Omental fat pad (tissue), 4 donors: ENCODE data around the gene DNAH1. TPM values are rescaled to one million over a fixed set of nuclear protein-coding genes. Genes with fewer than 3 reads are reported as not detected.

Experiments
- ATAC-seq: fragments of 150-250 bp; one replicate; pipeline ENCODE4 v1.9.1; 2016; ENCODE audit warnings: mild to moderate bottlenecking, moderate library complexity; ENCODE audit not compliant: low FRiP score
- DNase-seq: peaks from one replicate; pipeline ENCODE4 v3.0.0-alpha.2; 2019; ENCODE audit warnings: low spot score
- total RNA-seq, 4 donors: library from RNA; depleted of rRNA; stranded (reverse); fragments of >200 nt; gene quantifications; one replicate each; pipeline ENCODE4 v1.1.0, GENCODE V29; 2016
- TF ChIP-seq, protein P1 (sequence below), 3 donors: fragments of 450-650 bp; IDR thresholded peaks; one replicate each; pipeline ENCODE4 v1.5.1; 2016 to 2017; ENCODE audit warnings: antibody characterized with exemption in 3 of 3, mild to moderate bottlenecking in 3 of 3, moderate library complexity in 2 of 3

Gene DNAH1
- total RNA-seq, 4 donors from 2014 or later, result 6.7 to 24.9 (median 14.1) TPM

DNA sequence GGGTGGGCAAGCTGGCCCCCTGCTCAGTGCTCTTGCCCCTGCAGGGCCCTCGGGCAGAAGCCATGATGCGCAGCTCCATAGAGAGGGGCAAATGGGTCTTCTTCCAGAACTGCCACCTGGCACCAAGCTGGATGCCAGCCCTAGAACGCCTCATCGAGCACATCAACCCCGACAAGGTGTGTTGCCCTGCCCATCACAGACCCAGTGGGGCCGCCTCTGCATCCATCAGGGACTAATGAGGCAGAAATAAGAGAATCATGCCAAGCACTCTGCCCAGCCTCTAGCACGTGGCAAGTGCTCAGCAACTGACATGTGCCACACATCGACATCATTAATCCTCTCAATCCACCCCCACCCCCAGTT lies 79.4 kb downstream of the DNAH1 start:
- DNase-seq, result no peak
- no peak for ATAC-seq
- TF ChIP-seq, protein P1, sequence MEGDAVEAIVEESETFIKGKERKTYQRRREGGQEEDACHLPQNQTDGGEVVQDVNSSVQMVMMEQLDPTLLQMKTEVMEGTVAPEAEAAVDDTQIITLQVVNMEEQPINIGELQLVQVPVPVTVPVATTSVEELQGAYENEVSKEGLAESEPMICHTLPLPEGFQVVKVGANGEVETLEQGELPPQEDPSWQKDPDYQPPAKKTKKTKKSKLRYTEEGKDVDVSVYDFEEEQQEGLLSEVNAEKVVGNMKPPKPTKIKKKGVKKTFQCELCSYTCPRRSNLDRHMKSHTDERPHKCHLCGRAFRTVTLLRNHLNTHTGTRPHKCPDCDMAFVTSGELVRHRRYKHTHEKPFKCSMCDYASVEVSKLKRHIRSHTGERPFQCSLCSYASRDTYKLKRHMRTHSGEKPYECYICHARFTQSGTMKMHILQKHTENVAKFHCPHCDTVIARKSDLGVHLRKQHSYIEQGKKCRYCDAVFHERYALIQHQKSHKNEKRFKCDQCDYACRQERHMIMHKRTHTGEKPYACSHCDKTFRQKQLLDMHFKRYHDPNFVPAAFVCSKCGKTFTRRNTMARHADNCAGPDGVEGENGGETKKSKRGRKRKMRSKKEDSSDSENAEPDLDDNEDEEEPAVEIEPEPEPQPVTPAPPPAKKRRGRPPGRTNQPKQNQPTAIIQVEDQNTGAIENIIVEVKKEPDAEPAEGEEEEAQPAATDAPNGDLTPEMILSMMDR (IDR thresholded peaks at IDR 0.05), result no peak

DNA sequence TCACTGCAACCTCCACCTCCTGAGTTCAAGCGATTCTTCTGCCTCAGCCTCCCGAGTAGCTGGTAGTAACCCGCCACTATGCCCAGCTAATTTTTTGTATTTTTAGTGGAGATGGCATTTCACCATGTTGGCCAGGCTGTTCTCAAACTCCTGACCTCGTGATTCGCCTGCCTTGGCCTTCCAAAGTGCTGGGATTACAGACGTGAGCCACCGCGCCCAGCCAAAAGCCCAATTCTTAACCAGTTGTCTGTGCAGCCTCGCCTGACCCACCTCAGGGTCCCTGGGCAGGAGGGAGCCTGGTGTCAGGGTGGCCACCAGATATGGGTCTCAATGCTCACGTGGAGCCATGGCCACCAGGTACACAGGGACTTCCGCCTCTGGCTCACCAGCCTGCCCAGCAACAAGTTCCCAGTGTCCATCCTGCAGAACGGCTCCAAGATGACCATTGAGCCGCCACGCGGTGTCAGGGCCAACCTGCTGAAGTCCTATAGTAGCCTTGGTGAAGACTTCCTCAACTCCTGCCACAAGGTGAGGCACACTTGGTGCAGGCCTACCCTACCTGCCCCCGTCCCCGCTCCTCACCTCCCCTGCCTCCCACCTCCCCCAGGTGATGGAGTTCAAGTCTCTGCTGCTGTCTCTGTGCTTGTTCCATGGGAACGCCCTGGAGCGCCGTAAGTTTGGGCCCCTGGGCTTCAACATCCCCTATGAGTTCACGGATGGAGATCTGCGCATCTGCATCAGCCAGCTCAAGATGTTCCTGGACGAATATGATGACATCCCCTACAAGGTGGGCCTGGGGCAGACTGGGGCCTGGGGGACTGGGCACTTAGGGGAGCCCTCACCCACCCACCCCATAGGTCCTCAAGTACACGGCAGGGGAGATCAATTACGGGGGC lies 80.1 kb downstream of the DNAH1 start:
- TF ChIP-seq, protein P1 (IDR thresholded peaks at IDR 0.05), result no peak
- DNase-seq (no peak), ATAC-seq (no peak)

DNA sequence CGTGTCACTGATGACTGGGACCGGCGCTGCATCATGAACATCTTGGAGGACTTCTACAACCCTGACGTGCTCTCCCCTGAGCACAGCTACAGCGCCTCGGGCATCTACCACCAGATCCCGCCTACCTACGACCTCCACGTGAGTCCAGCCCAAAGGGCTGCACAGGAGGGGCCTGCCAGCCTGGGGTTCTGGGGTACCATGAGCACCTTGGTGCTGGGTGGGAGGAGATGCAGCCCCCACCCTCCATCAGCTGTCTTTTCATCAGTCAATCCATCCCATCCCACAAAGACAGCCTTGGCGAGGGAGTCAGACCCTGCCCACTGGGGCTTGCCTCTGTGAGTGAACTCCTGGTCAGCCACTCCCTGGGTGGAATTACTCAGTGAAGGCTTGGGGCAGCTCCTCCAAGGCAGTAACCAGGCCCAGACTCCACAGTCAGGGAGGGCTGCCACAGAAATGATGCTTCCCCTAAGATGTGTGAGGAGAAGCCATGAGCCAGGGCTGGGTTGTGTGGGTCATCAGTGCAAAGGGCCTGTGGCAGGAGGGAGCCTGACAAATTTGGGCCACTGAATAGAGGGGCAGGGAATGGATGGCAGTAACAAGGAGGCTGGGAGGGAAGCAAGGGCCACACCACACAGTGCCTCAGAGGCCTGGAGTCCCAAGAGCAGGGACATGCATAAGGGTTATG lies 80.9 kb downstream of the DNAH1 start:
- ATAC-seq, result no peak
- TF ChIP-seq, protein P1 (IDR thresholded peaks at IDR 0.05), result no peak
- DNase-seq, result no peak

DNA sequence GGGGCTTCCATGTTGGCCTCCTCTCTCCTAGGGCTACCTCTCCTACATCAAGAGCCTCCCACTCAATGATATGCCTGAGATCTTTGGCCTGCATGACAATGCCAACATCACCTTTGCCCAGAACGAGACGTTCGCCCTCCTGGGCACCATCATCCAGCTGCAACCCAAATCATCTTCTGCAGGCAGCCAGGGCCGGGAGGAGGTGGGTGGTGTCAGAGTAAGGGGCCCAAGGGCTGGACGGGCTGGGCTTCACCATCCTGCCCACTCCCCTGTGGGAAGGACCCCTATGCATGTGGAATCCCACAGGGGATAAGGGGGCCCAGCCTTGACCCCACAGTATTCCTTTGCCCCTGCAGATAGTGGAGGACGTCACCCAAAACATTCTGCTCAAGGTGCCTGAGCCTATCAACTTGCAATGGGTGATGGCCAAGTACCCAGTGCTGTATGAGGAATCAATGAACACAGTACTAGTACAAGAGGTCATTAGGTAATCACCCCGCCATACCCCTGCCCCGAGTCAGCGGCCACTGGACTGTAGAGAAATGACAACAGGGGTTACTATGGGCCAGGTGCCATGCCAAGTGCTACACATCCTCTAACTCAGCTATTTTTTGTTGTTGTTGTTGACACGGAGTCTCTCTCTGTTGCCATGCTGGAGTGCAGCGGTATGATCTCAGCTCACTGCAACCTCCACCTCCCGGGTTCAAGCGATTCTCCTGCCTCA lies 81.7 kb downstream of the DNAH1 start:
- no peak for DNase-seq
- ATAC-seq, result no peak
- TF ChIP-seq, protein P1 (IDR thresholded peaks at IDR 0.05), result no peak

DNA sequence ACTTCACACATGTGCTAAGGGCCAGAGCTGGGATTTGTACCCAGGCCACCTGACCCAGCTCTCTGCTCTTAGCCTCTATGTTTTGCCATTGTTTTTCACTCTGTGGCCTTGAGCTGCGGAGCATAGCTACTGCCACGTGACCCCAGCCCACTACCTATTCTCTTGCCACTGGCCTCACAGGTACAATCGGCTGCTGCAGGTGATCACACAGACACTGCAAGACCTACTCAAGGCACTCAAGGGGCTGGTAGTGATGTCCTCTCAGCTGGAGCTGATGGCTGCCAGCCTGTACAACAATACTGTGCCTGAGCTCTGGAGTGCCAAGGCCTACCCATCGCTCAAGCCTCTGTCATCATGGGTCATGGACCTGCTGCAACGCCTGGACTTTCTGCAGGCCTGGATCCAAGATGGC lies 82.6 kb downstream of the DNAH1 start:
- no peak for DNase-seq
- ATAC-seq, result no peak
- TF ChIP-seq, protein P1 (IDR thresholded peaks at IDR 0.05), result no peak

DNA sequence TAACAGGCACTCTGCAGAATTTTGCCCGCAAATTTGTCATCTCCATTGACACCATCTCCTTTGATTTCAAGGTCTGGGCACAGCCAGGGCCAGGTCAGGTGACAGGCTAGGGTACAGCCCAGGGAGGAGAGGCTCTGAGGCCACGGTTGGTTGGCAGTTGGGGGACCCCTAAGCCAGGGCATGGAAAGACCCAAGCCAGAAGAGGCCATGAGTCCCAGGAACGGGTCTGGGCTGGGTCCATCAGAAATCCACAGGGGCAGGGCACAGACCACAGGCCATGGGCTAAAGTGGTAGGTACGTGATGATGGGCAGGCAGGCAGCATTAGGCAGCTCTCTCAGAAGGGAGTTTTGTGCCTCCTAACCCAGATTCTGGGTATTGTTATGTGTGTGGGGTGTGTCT lies 83.0 kb downstream of the DNAH1 start:
- DNase-seq (no peak), ATAC-seq (no peak)
- TF ChIP-seq, protein P1 (IDR thresholded peaks at IDR 0.05), result no peak
